K562 (cell line): ENCODE measurements around the gene REX1BD. TPM values are rescaled to one million over a fixed set of nuclear protein-coding genes. Genes with fewer than 3 reads are reported as not detected.
A peak's percentile ranks its signal among the peaks of the same experiment; 100 is the strongest.

Source experiments
- ATAC-seq: fragments of 200-7000 bp; cut with Tn5 transposase; 3 replicates; pipeline ENCODE4 v1.9.1; 2020; ENCODE audit warnings: moderate library complexity
- BruUV-seq: library from RNA; stranded (reverse); fragments of 400-500 nt; replicated peaks from 2 replicates; lab custom pipeline; 2021; lab: Mats Ljungman, UMichigan
- CTCF ChIA-PET: fragments of 300-600 bp; formaldehyde crosslinking; extraction: SDS; loops from one replicate; lab custom pipeline; 2021; ENCODE audit warnings: low intra/inter-chr PET ratio; lab: Yijun Ruan, JAX
- POLR2A ChIA-PET: fragments of 300-600, 350-650 bp; sonication (Branson Sonifier 250); formaldehyde crosslinking; extraction: SDS; loops from one replicate; lab custom pipeline; 2021; ENCODE audit warnings: antibody characterized with exemption, inconsistent platforms; lab: Yijun Ruan, JAX
- DNase-seq, 4 experiments: peaks; one replicate each; pipeline versions ENCODE4 v3.0.0 to v3.0.0-alpha.2; 2011 to 2018; ENCODE audit warnings: low spot score in 3 of 4, mixed read lengths in 3 of 4; ENCODE audit errors: extremely low read depth in 1 of 4
- FAIRE-seq: peaks from 2 replicates; lab custom pipeline; 2011; peaks lifted over from hg19 to GRCh38; lab: Jason Lieb, UNC
- H2AFZ ChIP-seq: 2 replicates; pipeline ENCODE4 v1.6.0; 2011; ENCODE audit warnings: low read depth, low read length, control low read depth, inconsistent platforms
- H3K27ac ChIP-seq: fragments of 200-600 bp; 3 replicates; pipeline ENCODE4 v1.8.0; 2011; ENCODE audit warnings: low read depth, mild to moderate bottlenecking, control low read depth, inconsistent platforms, low read length, moderate library complexity, mixed read lengths; ENCODE audit errors: extremely low read depth
- H3K27me3 ChIP-seq, 2 experiments: fragments of 300-600 bp in 1 of 2; 2 replicates in 1 of 2; 3 replicates in 1 of 2; pipeline versions ENCODE4 v1.6.0 to v1.8.0; 2011; ENCODE audit warnings: inconsistent platforms in 2 of 2, low read length in 2 of 2, mild to moderate bottlenecking in 1 of 2, mixed read lengths in 1 of 2, moderate library complexity in 1 of 2; ENCODE audit not compliant: control insufficient read depth in 2 of 2, insufficient read depth in 2 of 2
- H3K36me3 ChIP-seq: fragments of 300-600 bp; 3 replicates; pipeline ENCODE4 v1.8.0; 2011; ENCODE audit warnings: mild to moderate bottlenecking, low read length, inconsistent platforms; ENCODE audit not compliant: control insufficient read depth, insufficient read depth
- H3K4me1 ChIP-seq, 2 experiments: fragments of 200-600 bp in 1 of 2; replicated peaks in 1 of 2; 2 replicates in 1 of 2; 3 replicates in 1 of 2; pipeline versions ENCODE4 v1.5.1 to v1.8.0; 2011; ENCODE audit warnings: inconsistent platforms in 2 of 2, low read length in 2 of 2, mild to moderate bottlenecking in 1 of 2, mixed read lengths in 1 of 2, moderate library complexity in 1 of 2; ENCODE audit not compliant: control insufficient read depth in 2 of 2, insufficient read depth in 2 of 2
- H3K4me2 ChIP-seq: 2 replicates; pipeline ENCODE4 v1.6.1; 2011; ENCODE audit warnings: low read length, control low read depth, inconsistent platforms, mixed read lengths; ENCODE audit not compliant: insufficient read depth
- H3K4me3 ChIP-seq: fragments of 200-600 bp; sonication (generic), shearing (Covaris generic); 2 replicates; pipeline ENCODE4 v1.5.1; 2016; ENCODE audit warnings: control low read depth, inconsistent platforms
- H3K79me2 ChIP-seq: fragments of 200-600 bp; 3 replicates; pipeline ENCODE4 v1.8.0; 2011; ENCODE audit warnings: low read length, inconsistent platforms; ENCODE audit not compliant: control insufficient read depth, insufficient read depth
- H3K9ac ChIP-seq, 2 experiments: 2 replicates each; pipeline versions ENCODE4 v1.6.0 to v1.6.1; 2011; ENCODE audit warnings: low read depth in 2 of 2, low read length in 2 of 2, control low read depth in 1 of 2, inconsistent platforms in 1 of 2, mild to moderate bottlenecking in 1 of 2, mixed read lengths in 1 of 2; ENCODE audit not compliant: insufficient read depth in 1 of 2
- H3K9me1 ChIP-seq: one replicate; pipeline ENCODE4 v1.6.0; 2011; ENCODE audit warnings: inconsistent platforms, mild to moderate bottlenecking, low read length, moderate library complexity; ENCODE audit not compliant: control insufficient read depth, insufficient read depth
- H3K9me3 ChIP-seq: replicated peaks from 2 replicates; pipeline ENCODE4 v1.5.1; 2011; ENCODE audit warnings: low read depth, low read length, inconsistent platforms; ENCODE audit not compliant: control insufficient read depth, insufficient read depth
- H4K20me1 ChIP-seq: replicated peaks from 2 replicates; pipeline ENCODE4 v1.6.1; 2011; ENCODE audit warnings: low read length, inconsistent platforms, mixed read lengths; ENCODE audit not compliant: control insufficient read depth, insufficient read depth
- BMI1 ChIP-seq: fragments of 150-350 bp; IDR thresholded peaks from 2 replicates; pipeline ENCODE4 v1.6.1; 2014; ENCODE audit warnings: low read length
- EP400 ChIP-seq: fragments of 450-650 bp; IDR thresholded peaks from 2 replicates; pipeline ENCODE4 v1.6.1; 2017; ENCODE audit warnings: antibody characterized with exemption, mild to moderate bottlenecking, moderate library complexity
- GATAD2A ChIP-seq: fragments of 450-650 bp; IDR thresholded peaks from 2 replicates; pipeline ENCODE4 v1.6.1; 2017
- MTA1 ChIP-seq: fragments of 450-650 bp; IDR thresholded peaks from 2 replicates; pipeline ENCODE4 v1.6.1; 2017; ENCODE audit warnings: borderline replicate concordance
- PPARD ChIP-seq: fragments of 250-450 bp; sonication (Bioruptor Pico); IDR thresholded peaks from 2 replicates; pipeline ENCODE4 v1.8.0; 2022; ENCODE audit warnings: inconsistent platforms, mild to moderate bottlenecking, moderate library complexity
- TEAD2 ChIP-seq: fragments of 450-650 bp; IDR thresholded peaks from 2 replicates; pipeline ENCODE4 v1.6.1; 2016; ENCODE audit warnings: missing genetic modification characterization, control low read depth, missing compliant biosample characterization
- TEAD4 ChIP-seq, 2 experiments: sonication (generic) in 1 of 2; formaldehyde crosslinking in 1 of 2; IDR thresholded peaks; 2 replicates each; pipeline versions ENCODE4 v1.6.1 to v1.8.0; 2012 to 2022; ENCODE audit warnings: borderline replicate concordance in 1 of 2, inconsistent platforms in 1 of 2, low read length in 1 of 2, mild to moderate bottlenecking in 1 of 2, missing genetic modification reagents in 1 of 2
- ZEB2 ChIP-seq: fragments of 450-650 bp; IDR thresholded peaks from 2 replicates; pipeline ENCODE4 v1.6.1; 2016
- WGBS: fragments of 100-300 bp; shearing (Covaris generic); methylation state at CpG from one replicate; pipeline ENCODE4 v1.1.6; 2016; ENCODE audit warnings: low coverage, mixed read lengths; ENCODE audit not compliant: insufficient coverage; ENCODE audit errors: missing lambda C conversion rate; 5-methylcytosine and 5-hydroxymethylcytosine counted together
- in situ Hi-C: fragments of 300-500 bp; cut with MboI; formaldehyde crosslinking; loops from 4 replicates; pipeline ENCODE4 v1.15.0; 2018; ENCODE audit warnings: inconsistent platforms, mixed read lengths
- intact Hi-C: fragments of 100-400 bp; cut with micrococcal nuclease; formaldehyde crosslinking; loops from 2 replicates; pipeline ENCODE4 v1.14.2; 2022
- polyA plus RNA-seq, 8 experiments: library from polyadenylated mRNA; depleted of rRNA in 4 of 8; stranded (reverse) in 5 of 8; unstranded in 3 of 8; fragments of >200 nt; fragmentation: Nextera tagmentation in 2 of 8; fragmentation: Illumina TruSeq in 1 of 8; extraction: Ambion mirVana in 2 of 8; extraction: Trizol in 1 of 8; gene quantifications; 2 replicates each; pipeline versions ENCODE4 v1.2.1 to v1.2.3, GENCODE V29; 2011 to 2014; ENCODE audit warnings: inconsistent platforms in 1 of 8, missing spikeins in 1 of 8
- total RNA-seq, 7 experiments: library from RNA; depleted of rRNA in 6 of 7; stranded (reverse); fragments of >200 nt in 6 of 7; fragmentation: Illumina TruSeq in 2 of 7; extraction: Trizol in 2 of 7; gene quantifications; 2 replicates each; pipeline versions ENCODE4 v1.2.1 to v1.2.3, GENCODE V29; 2011 to 2021; ENCODE audit warnings: low replicate concordance in 1 of 7
- TF ChIP-seq, protein P1 (sequence below), 3 experiments: IDR thresholded peaks in 2 of 3; conservative IDR thresholded peaks in 1 of 3; 2 replicates each; pipeline ENCODE4 v1.5.1; 2011 to 2012; ENCODE audit warnings: low read length in 3 of 3, mild to moderate bottlenecking in 3 of 3, control low read depth in 2 of 3, improper control_type of control experiment in 1 of 3, inconsistent platforms in 1 of 3, low read depth in 1 of 3, mixed read lengths in 1 of 3, moderate library complexity in 1 of 3; ENCODE audit not compliant: insufficient read depth in 2 of 3
- TF ChIP-seq, protein P2 (sequence below), 3 experiments: fragments of 200-800 bp in 1 of 3; fragments of 250-450 bp in 1 of 3; fragments of 450-650 bp in 1 of 3; sonication (Bioruptor Pico) in 1 of 3; sonication (Bioruptor generic) in 1 of 3; formaldehyde crosslinking in 1 of 3; IDR thresholded peaks; 2 replicates each; pipeline versions ENCODE4 v1.6.1 to v1.8.0; 2016 to 2022; ENCODE audit warnings: mild to moderate bottlenecking in 2 of 3, missing genetic modification characterization in 2 of 3, missing compliant biosample characterization in 1 of 3, moderate library complexity in 1 of 3

Gene REX1BD
- total and polyA plus RNA-seq, 9 of the 15 experiments (the other 6 are each of a cell fraction or from before 2014, with no cell fraction given), result 1.9 to 136 (median 13.8) TPM

DNA sequence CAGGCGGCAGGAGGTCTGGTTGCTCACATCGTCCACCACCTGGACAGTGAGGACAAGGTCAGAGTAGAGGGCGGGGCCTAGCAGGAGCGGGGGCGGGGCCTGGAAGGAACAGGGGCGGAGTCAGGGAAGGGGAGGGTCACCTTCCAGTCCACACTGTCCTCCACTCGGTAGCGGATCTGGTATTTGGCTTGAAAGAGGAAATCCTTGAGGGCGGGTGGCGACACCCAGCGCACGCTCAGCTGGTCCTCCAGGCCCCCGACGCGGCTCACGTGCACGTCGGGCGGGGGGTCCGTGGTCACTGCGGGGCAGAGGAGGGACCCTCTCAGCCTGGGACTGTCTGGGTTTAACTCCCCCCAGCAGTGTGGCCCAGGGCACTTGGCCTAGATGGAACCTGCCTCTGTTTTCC is 8.2 kb downstream of the REX1BD start (continued):
- TF ChIP-seq, protein P1, sequence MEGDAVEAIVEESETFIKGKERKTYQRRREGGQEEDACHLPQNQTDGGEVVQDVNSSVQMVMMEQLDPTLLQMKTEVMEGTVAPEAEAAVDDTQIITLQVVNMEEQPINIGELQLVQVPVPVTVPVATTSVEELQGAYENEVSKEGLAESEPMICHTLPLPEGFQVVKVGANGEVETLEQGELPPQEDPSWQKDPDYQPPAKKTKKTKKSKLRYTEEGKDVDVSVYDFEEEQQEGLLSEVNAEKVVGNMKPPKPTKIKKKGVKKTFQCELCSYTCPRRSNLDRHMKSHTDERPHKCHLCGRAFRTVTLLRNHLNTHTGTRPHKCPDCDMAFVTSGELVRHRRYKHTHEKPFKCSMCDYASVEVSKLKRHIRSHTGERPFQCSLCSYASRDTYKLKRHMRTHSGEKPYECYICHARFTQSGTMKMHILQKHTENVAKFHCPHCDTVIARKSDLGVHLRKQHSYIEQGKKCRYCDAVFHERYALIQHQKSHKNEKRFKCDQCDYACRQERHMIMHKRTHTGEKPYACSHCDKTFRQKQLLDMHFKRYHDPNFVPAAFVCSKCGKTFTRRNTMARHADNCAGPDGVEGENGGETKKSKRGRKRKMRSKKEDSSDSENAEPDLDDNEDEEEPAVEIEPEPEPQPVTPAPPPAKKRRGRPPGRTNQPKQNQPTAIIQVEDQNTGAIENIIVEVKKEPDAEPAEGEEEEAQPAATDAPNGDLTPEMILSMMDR (IDR thresholded peaks at IDR 0.05 in 2 of 3, conservative IDR thresholded peaks at IDR 0.05 in 1 of 3; ENCODE audit: insufficient read depth in 2 of 3, low read depth in 1 of 3, low read length in 3 of 3), result peak in 2 of 3 experiments; percentile 16 to 22; a peak in 3 of 6 replicates
- TF ChIP-seq PPARD (CRISPR knock-in tag) (no peak), BMI1 (no peak), ZEB2 (no peak)

DNA sequence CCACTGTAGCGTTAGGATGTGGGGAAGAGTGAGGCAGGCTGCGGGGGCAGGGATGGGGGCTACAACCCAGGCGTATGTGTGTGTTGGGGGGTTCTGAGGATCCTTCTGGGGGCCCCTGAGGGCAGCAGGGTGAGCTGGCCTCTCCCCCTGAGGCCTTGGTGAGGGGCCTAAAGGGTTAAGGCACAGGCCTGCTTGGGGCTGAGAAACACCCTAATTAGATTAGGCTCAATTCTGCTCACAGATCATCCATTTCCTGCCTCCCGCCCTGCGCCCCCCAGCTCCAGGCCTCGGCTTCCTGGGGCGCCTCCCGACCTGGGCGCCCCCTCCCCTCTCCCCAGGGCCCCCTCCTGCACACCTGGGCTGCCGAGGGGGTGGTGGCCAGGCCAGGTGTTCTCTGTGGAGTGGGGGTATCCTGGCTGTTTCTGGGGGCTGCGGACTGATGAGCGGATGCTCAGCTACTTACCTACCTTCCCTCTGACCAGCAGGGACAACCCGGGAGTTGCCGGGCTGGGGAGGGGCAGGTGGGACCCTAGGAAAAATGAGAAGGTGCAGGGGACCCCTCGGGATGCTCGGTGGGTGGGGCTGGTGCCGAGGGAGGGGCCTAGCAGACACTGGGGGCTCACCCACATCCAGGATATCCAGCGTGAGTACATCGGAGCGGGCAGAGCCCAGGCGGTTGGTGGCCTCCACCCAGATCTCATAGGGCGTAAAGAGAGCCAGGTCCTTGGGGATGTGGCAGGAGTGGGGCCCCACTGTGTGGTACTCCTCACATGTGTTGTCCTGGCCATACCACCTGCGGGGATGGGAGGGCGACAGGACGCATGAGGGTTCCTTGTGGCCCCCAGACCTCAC is 9.4 kb downstream of the REX1BD start:
- Histone ChIP-seq H3K4me1 (peaks cover 21 to 57% of the 10 kb centered on the region in 2 experiments), H3K9me3 (no peaks in the 10 kb centered on the region), H2AFZ (no peak overlapping the region), H3K27ac (no peak overlapping the region), H3K79me2 (no peaks in the 10 kb centered on the region), H3K9me1 (no peaks in the 10 kb centered on the region), H3K9ac (peak overlapping the region in 1 of 2 experiments; percentile 20; a peak in 1 of 4 replicates), H3K36me3 (no peaks in the 10 kb centered on the region), H4K20me1 (0 out of 2 replicates have a peak, but pooled peaks cover under 1% of the 10 kb centered on the region), H3K4me2 (no peak overlapping the region), H3K27me3 (no peaks in the 10 kb centered on the region), H3K4me3 (no peak overlapping the region)
- DNase-seq, result no peak
- BruUV-seq, result no TSS peak
- in situ Hi-C loops, result no loop called here
- intact Hi-C loops, result loop anchor here (10.0 kb wide), 1 partner anchor 247 kb away; no protein-coding TSS in a partner anchor
- 58% methylated on average over 15 of the region's 25 CpGs for WGBS
- ATAC-seq, result no peak
- ChIA-PET CTCF (no interaction called here), POLR2A (no interaction called here)
- no peak for FAIRE-seq
- no peak for TF ChIP-seq EP400
- TF ChIP-seq TEAD4 (IDR thresholded peaks at IDR 0.05; ENCODE audit: low read length), result no peak
- TF ChIP-seq TEAD4 (CRISPR knock-in tag; IDR thresholded peaks at IDR 0.05; ENCODE audit: borderline replicate concordance), result no peak
- TF ChIP-seq MTA1, result no peak
- TF ChIP-seq GATAD2A, result no peak
- no peak for TF ChIP-seq TEAD2 (tag)
- TF ChIP-seq, protein P2, sequence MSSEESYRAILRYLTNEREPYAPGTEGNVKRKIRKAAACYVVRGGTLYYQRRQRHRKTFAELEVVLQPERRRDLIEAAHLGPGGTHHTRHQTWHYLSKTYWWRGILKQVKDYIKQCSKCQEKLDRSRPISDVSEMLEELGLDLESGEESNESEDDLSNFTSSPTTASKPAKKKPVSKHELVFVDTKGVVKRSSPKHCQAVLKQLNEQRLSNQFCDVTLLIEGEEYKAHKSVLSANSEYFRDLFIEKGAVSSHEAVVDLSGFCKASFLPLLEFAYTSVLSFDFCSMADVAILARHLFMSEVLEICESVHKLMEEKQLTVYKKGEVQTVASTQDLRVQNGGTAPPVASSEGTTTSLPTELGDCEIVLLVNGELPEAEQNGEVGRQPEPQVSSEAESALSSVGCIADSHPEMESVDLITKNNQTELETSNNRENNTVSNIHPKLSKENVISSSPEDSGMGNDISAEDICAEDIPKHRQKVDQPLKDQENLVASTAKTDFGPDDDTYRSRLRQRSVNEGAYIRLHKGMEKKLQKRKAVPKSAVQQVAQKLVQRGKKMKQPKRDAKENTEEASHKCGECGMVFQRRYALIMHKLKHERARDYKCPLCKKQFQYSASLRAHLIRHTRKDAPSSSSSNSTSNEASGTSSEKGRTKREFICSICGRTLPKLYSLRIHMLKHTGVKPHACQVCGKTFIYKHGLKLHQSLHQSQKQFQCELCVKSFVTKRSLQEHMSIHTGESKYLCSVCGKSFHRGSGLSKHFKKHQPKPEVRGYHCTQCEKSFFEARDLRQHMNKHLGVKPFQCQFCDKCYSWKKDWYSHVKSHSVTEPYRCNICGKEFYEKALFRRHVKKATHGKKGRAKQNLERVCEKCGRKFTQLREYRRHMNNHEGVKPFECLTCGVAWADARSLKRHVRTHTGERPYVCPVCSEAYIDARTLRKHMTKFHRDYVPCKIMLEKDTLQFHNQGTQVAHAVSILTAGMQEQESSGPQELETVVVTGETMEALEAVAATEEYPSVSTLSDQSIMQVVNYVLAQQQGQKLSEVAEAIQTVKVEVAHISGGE (CRISPR knock-in tag; IDR thresholded peaks at IDR 0.05), result no peak
